Measurements from ENCODE around the gene CEBPB. TPM values are rescaled to one million over a fixed set of nuclear protein-coding genes. Genes with fewer than 3 reads are reported as not detected.

CEBPB gene
- total and polyA plus RNA-seq, 11 donors: 14.7 to 122 (median 53.7) TPM

DNA sequence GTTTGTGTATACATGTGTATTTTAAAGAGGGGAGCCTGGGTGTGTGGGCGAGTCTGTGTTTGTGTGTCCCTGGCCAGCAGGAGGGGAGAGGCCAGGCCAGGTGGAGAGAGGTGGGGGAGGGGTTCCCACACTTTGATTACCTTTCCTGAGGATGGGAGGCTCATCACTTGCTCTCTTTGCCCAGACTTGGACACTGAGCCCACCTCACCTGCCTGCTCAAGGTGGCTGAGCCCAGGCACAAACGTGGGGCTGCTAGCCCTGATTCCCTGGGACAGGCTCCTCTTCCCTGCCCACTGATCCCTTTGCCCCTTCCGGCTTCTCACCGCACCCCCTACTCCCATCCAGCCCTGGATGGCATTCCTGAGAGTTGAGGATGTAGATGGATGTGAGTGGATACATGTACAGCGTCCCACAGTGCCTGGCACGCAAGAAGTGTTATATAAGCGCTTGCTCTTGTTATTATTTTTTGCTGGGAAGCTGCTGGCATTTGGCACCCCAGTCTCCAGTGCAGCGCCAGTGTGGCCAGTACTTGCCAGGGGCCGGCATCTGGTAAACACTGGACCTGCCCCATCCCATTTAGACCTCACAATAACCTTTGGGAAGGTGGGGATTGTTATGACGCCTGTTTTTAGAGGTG is 2.7 kb downstream of the CEBPB start:
- no peaks in the 10 kb centered on the region for H3K27me3 ChIP-seq
- H3K4me3 ChIP-seq: peak overlapping the region; percentile 76 to 96 (median 88)
- H3K4me1 ChIP-seq: peaks cover 0 to 40% (median 19%) of the 10 kb centered on the region in 12 donors
- ATAC-seq (peak in 1 of 4 donors; percentile 38), DNase-seq (peak in 2 of 5 donors; percentile 48 to 56)
- no peaks in the 10 kb centered on the region for H3K9me3 ChIP-seq
- peak overlapping the region; percentile 97 to 100 (median 98) for H3K27ac ChIP-seq
- intact Hi-C loops (cut with DNase I): loop anchor here (5.0 to 10.0 kb wide), 10 partner anchors 81 to 204 kb away; no protein-coding TSS in a partner anchor
- H3K36me3 ChIP-seq: peaks cover 0 to 28% (median 0%) of the 10 kb centered on the region in 9 donors
- TF ChIP-seq, protein P1, sequence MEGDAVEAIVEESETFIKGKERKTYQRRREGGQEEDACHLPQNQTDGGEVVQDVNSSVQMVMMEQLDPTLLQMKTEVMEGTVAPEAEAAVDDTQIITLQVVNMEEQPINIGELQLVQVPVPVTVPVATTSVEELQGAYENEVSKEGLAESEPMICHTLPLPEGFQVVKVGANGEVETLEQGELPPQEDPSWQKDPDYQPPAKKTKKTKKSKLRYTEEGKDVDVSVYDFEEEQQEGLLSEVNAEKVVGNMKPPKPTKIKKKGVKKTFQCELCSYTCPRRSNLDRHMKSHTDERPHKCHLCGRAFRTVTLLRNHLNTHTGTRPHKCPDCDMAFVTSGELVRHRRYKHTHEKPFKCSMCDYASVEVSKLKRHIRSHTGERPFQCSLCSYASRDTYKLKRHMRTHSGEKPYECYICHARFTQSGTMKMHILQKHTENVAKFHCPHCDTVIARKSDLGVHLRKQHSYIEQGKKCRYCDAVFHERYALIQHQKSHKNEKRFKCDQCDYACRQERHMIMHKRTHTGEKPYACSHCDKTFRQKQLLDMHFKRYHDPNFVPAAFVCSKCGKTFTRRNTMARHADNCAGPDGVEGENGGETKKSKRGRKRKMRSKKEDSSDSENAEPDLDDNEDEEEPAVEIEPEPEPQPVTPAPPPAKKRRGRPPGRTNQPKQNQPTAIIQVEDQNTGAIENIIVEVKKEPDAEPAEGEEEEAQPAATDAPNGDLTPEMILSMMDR (IDR thresholded peaks at IDR 0.05): no peak
- TF ChIP-seq POLR2A (IDR thresholded peaks at IDR 0.05): no peak
- 49 to 55% (median 53%) methylated on average over 9 to 10 of the region's 10 CpGs for WGBS, 4 donors

DNA sequence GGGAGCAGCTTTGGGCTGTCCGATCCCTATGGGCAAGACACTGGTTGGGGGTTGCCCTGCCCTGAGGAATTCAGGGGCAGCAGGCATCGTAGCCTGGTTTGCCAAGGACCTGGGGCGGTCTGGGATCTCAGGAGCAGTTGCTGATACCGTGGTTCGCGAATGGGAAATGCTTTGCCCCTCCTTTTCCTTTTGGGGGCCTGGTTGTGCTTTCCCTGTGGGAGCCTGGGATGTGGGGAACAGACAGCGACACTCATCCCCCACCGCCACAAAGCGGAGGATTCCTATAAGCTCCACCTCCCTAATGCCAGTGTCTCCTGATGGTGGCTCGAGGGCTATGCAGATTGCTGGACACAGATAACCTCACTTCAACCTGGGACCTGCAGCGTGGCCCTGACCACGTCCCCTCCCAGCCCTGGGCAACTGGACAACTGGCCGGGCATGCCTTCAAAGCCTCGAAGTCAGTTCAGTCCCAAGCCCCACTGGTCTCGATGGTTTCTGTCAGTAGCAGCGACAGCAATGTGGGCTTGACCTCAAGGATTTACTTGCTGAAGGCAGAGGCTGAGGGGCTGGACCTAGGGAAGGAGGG is 3.3 kb downstream of the CEBPB start:
- ATAC-seq: no peak
- peak overlapping the region in 11 of 12 donors; percentile 97 to 100 (median 99) for H3K27ac ChIP-seq
- peak in 1 of 2 donors; percentile 9 for TF ChIP-seq POLR2A (IDR thresholded peaks at IDR 0.05)
- TF ChIP-seq, protein P1 (IDR thresholded peaks at IDR 0.05): no peak
- no peaks in the 10 kb centered on the region for H3K9me3 ChIP-seq
- intact Hi-C loops (cut with DNase I): loop anchor here (5.0 to 10.0 kb wide), 10 partner anchors 81 to 203 kb away; no protein-coding TSS in a partner anchor
- peaks cover 0 to 28% (median 0%) of the 10 kb centered on the region in 9 donors for H3K36me3 ChIP-seq
- WGBS, 4 donors: 48 to 67% (median 63%) methylated on average over 11 to 16 of the region's 16 CpGs
- H3K4me1 ChIP-seq: peaks cover 0 to 39% (median 19%) of the 10 kb centered on the region in 12 donors
- peak in 1 of 5 donors; percentile 65 for DNase-seq
- H3K4me3 ChIP-seq: peak overlapping the region; percentile 76 to 96 (median 88)
- H3K27me3 ChIP-seq: no peaks in the 10 kb centered on the region

GRCh38 chr20:50194422-50194830 is 3.8 kb downstream of the CEBPB start:
- Histone ChIP-seq H3K27ac (peak overlapping the region in 9 of 12 donors; percentile 97 to 100 (median 99)), H3K9me3 (peaks cover 0 to 3% (median 0%) of the 10 kb centered on the region in 12 donors), H3K36me3 (peaks cover 0 to 28% (median 0%) of the 10 kb centered on the region in 9 donors), H3K27me3 (no peaks in the 10 kb centered on the region), H3K4me3 (peak overlapping the region in 9 of 12 donors; percentile 76 to 96 (median 87)), H3K4me1 (peaks cover 0 to 34% (median 19%) of the 10 kb centered on the region in 12 donors)
- DNase-seq (no peak), ATAC-seq (no peak)
- intact Hi-C loops (cut with DNase I): loop anchor here (5.0 to 10.0 kb wide), 10 partner anchors 80 to 203 kb away; no protein-coding TSS in a partner anchor
- 72 to 82% (median 81%) methylated on average over 7 of the region's 7 CpGs for WGBS, 4 donors
- TF ChIP-seq, protein P1 (IDR thresholded peaks at IDR 0.05): no peak
- no peak for TF ChIP-seq POLR2A (IDR thresholded peaks at IDR 0.05)

Data from heart left ventricle (tissue), 16 donors.